Skeletal muscle cell (primary cell): Measurements from ENCODE around the gene SNIP1.
"Not testable (repeated sequence)": the region's sequence is repeated elsewhere in the genome, so short reads cannot be mapped to it uniquely, and the experiment has no call there.

ENCODE experiments used
- DNase-seq: peaks from one replicate; pipeline ENCODE4 v3.0.0-alpha.2; 2010; ENCODE audit warnings: low read depth
- H3K4me3 ChIP-seq: 2 replicates; pipeline ENCODE4 v1.5.1; 2011; ENCODE audit warnings: low read depth, mild to moderate bottlenecking, control low read depth, low read length, moderate library complexity

SNIP1 gene

DNA sequence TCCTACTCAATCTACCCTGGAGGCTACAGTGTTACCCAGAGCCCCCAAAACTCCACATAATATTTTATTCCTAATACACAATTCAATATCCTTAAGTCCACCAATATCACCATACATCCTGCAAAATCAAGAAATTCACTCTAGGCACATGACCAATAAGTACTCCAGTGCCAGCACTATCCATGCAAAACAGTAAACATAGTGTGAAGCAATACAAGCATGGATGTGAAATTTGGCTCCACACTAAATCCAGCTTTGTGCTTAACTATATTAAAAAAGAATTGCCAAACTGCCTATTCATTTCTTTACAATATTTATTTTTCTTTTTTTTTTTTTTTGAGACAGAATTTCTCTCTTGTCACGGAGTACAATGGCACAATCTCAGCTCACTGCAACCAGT, 36.5 kb downstream of the SNIP1 start:
- DNase-seq = no peak
- no peak overlapping the region for H3K4me3 ChIP-seq

DNA sequence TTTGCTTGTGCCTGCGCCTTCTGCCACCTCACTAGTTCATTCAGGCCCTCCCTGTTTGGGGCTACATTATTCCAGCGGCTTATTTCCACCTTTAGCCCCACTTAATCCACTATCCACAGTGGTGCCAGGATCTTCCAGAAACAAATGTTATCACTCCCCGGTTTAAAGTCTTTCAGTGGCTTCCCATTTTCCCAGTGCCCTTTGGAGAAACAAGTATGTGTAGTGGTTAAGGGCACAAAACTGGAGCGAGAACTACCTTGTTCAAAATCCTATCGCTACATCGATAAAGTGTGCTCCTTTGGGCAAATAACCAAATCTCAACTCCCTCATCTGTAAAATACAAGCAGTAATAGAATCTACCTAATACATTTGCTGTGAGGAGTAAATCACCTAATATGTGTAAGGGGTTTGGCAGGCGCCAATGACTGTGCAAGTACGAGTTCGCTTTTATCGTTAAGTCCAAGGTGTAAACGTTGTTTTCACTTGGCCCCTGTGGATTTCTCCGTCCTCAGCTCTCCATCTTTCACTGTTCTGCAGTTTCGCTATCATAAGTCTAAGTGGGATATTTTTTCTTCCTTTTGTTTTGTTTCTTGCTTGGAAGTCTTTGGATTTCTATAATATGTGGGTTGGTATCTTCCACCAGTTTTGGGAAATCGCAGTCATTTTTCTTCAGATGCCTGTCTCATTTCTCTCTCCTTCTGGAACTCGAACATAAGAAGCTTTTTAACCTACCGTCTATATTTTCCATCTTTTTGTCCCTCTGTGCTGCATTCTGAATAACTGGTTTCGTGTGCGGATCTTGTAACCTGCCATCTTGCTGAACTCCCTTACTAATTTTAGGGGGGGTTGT, 38.7 kb downstream of the SNIP1 start:
- no peak for DNase-seq
- H3K4me3 ChIP-seq = peak overlapping the region; percentile 76

DNA sequence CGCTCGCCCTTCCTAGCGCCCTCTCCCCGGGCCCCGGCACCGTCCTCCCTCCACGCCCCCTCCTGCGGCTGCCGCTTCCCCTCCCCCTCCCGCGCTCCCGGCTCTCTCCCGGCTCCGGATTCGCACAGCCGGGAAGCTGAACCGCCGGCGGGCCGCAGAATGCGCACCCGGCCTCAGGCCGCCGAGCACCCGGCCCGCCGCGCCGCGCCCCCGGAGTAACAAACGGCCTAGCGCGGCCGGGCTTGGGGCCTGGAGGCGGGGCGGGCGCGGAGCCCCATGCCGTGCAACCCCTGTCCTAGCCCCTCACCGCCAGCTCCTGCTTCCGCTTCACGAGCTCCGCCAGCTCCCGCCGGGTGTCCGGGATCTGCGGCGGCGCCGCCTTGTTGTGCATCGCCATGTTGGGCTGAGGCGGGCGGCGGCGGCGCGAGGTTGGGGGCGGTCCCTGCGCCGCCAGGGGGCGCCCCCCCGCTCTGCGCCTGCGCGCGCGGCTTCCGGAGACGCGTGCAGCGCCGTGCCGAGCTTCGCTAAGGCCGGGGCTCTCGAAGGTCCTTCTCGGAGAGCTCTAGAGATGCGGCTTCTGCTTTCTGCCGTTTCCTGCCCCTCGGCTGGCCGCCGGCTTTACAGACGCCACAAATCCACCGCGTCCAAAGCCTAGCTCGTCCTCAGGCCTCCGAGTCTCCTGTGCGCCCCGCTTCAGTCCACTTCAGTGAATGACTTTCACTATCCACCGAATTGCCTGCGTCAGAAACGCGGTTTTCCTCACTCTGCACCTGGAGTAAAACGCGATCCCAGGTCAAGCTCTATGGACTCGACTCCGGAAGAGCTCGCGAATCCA, 39.5 kb downstream of the SNIP1 start, which contains the start of gene MEAF6:
MEAF6 (minus strand) TSS at position 417 of the 835 bp plus-strand sequence; CDS start at position 397, 20 bp downstream.
- peak; percentile 36 for DNase-seq
- peak within 1 kb of the TSS; percentile 76 for H3K4me3 ChIP-seq

DNA sequence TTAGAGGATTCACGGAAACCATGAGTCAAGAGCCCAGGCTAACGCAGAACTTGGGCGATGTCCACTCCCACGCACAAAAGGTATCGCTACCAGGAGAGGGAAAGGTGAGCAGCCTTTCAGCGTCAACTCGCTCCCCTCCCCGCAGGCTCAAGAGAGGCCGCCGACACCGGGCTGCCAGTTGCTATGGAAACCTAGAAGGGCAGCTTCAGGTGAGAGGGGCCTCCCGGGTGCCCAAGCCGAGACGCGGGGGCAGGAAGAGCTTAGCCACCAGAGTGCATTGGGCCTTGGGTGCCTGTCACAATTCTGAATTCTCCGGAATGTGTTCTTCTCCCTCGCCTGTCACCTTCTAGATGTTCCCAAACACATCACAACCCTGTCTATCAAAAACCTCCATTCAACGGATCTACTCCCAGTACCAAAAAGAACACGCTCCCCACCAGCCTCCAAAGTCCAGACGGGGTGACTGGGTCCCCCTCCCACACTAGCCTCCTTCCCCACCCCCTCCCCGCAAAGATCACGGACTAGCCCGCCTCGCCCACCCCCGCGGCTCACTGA, 40.2 kb downstream of the SNIP1 start:
- no peak for DNase-seq
- H3K4me3 ChIP-seq = peak overlapping the region; percentile 76

DNA sequence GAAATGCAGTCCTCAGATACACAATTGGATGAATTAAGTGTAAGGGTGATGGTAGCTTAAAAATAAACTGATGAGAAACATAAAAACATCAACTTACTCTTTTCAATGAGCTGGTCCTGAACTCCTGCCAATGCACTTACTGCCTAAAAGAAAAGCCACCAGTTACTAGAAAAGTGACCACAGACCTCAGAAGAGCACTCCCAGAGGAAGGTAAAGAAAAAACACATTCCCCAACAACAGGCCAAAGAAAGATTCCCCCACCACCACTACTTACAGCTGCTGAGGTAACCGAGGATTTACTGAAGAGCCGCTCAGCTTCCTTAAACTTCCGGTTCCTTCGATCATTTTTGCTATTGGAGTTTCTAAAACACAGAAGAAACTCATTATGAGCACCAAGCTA, 44.9 kb downstream of the SNIP1 start:
- H3K4me3 ChIP-seq = no peak overlapping the region
- DNase-seq = no peak

DNA sequence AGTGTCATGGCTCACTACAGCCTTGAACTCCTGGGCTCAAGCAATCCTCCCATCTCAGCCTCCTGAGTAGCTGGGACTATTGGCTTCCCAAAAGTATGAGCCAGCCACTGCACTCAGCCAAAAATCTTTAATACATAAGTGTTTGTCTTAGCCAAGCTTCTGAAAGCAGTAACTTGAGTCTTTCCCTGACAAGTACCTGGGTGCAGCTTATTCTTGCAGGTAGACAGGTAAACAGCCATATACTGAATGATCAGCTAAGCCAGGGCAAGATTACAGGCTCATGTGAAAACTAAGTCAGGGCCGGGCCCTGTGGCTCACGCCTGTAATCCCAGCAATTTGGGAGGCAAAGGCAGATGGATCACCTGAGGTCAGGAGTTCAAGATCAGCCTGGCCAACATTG, 47.4 kb downstream of the SNIP1 start:
- no peak overlapping the region for H3K4me3 ChIP-seq
- DNase-seq = no peak

DNA sequence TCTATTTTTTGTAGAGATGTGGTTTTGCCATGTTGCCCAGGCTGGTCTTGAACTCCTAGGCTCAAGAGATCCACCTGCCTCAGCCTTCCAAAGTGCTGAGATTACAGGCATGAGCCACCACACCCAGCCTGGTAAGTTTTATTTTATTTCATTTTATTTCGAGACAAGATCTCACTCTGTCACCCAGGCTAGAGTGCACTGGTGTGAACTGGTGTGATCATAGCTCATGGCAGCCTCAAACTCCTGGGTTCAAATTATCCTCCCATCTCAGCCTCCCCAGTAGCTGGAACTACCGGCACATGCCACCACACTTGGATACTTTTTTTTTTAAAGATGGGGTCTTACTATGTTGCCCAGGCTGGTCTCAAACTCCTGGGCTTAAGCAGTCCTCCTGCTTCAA, 51.3 kb downstream of the SNIP1 start:
- not testable (repeated sequence) for DNase-seq, H3K4me3 ChIP-seq

DNA sequence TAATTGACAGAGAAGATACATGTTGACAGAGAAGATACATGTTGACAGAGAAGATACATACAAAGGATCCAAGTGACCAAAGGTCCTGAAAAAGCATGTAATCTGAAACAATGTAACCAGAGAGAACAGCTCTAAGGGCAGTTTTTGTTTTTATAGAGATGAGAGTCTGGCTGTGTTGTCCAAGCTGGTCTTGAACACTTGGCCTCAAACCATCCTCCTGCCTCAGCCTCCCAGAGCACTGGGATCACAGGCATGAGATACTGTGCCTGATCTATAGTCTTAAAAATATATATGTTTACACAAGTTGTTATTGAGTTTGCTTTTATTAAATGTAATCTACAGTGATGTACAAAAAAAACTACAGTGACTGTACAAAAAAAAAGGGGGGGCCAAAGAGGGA, 52.0 kb downstream of the SNIP1 start:
- no peak for DNase-seq
- H3K4me3 ChIP-seq = no peak overlapping the region

DNA sequence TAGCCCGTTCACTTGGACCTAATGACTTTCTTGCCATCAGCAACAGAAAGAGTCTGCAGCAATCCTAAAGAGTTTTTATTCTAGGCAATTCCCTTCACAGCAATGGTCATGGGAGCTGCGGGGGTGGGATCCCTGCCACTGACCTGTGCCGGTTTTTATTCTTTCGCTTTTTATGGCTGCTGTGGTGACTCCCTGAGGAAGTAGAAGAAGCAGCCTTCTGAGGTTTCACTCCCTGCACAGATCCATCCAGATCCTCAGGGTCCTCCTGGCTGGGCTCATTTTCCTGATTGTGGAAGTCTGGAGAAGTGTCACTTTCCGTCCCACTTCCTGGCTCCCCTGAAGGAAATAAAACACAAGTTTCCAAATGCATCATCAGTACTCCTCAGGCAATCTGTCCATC, 52.4 kb downstream of the SNIP1 start:
- DNase-seq = no peak

DNA sequence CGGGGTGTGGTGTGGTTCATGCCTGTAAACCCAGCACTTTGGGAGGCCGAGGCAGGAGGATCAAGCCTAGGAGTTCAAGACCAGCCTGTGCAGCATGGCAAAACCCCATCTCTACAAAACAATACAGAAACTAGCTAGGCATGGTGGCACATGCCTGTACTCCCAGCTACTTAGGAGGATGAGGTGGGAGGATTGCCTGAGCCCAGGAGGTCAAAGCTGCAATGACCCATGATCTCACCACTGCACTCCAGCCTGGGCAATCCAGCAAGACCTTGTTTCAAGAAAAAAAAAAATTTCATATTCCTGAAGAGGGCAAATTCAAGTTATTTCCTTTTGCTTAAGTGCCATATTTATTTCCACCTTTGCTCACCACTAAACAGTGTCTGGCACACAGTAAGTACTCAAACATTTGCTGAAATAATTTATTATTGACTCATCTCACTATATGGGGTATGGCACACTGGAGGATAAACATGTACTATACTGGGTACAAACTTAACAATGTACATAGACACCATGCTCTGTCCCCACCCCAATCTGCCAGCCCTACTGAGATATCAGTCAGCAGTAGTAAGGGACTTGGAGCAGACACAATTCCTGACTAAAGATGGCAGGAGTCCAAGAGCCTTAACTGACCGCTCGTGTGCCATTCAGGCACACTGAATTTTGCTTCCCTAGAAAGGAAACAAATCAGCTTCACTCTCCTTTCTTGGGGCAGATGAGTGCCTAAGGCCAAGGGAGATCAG, 55.0 kb downstream of the SNIP1 start:
- DNase-seq = no peak

More for the DNA sequence above, 52.4 kb downstream of the SNIP1 start:
- no peak overlapping the region for H3K4me3 ChIP-seq

DNA sequence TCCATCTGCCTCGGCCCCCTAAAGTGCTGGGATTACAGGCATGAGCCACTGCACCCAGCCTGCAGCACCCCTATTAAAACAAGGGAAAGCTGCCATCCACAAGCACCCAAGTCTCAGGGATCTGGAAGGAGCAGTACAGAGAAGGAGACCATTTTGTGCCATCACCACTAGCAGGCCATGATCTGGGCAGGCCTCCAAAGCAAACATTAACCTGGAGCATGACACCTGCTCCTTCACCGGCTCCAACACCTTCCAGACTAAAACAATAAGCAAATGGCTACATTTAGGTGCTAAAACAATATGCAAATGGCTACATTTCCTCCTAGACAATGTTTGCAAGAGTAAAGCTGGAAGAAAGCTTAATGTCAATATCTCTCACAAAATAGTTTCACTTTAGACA, 56.3 kb downstream of the SNIP1 start:
- no peak for DNase-seq
- H3K4me3 ChIP-seq = no peak overlapping the region

More for the DNA sequence above, 55.0 kb downstream of the SNIP1 start:
- no peak overlapping the region for H3K4me3 ChIP-seq

DNA sequence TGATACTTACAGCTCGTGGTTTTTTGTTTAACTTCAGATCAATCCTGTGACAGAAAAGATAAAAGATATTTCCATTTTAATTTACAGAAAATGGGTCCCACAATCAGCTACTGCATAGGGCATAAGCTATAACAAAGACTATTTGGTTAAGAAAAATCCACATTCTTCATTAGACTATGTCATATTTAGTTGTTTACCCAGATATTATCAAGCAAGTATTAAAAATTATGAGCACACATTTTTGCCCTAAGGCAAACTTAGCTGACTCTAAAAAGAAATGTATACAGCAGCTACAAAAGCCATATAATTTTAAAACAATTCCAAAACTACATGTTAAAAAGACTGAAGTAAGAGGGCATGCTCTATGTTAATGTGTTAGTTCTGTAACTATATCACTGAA, 58.2 kb downstream of the SNIP1 start:
- DNase-seq = no peak
- H3K4me3 ChIP-seq = no peak overlapping the region

DNA sequence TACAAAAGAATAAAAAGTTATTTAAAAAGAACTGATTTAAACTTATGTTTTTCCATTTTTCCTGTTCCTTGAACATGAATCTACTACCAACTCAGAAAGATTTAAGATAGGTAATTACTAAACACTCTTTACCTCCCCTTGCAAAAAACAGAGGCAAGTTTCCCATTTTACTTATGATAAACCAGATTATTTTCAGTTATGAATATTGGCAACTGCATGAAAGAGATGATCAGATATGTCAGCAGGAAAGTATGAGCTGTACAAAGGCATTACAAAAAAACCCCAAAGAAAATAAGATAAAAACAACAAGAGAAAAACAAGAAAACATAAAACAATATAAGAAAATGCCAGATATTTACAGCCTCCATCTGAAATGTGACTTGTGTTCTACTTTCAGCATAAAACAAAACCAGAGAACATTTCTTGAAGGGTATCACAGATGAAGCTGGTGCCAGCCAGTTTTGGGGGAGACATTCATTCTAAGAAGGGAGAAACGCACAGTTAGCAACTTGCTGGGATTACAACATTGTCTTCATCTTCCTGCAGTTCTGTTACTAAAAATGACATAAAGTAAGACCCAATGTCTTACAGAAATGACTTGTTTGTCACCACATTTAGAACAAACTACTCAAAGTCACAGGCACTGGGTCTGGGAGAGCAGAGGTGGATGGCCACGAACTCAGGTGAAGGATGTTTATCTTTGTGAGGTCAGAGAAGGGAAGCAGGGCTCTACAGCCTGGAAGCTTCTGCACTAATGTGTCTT, 60.6 kb downstream of the SNIP1 start:
- no peak for DNase-seq
- no peak overlapping the region for H3K4me3 ChIP-seq

DNA sequence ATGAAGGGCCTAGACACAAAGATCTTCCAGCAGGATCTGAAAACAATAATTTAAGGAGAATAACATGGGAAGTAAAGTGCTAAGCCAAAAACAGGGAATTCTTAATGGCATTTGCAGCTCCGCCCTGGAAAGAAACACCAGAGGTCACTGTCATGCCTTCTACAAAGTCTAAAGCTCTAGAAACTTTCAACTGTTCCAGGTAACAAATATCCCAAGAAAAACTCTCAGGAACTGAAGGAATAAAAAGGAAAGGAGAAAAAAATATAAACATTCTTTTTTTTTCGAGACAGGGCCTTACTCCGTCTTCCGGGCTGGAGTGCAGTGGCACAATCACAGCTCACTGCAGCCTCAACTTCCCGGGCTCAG, 66.5 kb downstream of the SNIP1 start:
- DNase-seq = no peak
- H3K4me3 ChIP-seq = no peak overlapping the region

DNA sequence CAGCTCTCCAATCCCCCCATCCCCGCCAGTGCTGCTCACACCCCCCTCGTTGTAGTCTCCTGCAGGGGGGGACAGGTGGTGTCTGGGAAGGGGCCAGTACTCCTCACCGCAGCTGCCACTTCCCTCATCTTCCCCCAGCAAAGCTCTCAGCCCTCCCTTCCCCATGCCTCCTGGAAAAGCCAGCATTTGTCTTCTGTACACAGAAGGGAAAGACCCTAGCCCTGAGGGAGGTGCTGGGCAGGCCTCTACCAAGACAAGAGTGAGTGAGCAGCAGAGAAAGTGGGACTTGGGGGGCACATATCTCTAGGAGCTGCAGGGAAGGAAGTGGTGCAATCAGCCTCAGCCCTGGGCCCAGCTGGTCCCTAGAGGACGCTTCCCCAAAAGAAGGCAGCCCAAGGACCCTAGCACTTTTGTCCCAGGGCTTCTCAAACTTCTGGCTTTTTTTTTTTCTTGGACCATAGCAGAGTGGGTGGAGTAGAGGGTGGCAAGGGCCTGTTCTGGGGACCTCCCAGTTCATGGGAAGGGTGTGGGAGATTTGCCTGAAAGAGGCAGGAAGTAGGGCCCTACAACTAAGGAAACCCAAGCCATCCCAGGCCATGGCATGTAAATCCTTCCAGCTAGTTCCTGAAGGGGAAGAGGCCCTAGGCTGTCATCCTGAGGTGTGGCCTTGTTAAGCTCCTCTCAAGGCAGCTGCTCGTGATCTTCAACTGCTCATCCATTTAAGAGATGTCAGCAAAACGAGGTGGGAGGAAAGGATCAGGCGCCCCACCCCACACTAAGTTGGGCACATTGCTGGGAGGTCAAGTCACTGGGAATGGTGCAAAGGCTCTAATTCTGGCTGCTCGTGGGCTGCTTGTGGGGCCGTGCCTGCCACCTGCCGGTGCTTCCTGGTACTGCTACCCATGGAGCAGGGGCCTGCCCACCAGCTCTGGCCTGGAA, 67.1 kb downstream of the SNIP1 start:
- H3K4me3 ChIP-seq = no peak overlapping the region
- DNase-seq = no peak

DNA sequence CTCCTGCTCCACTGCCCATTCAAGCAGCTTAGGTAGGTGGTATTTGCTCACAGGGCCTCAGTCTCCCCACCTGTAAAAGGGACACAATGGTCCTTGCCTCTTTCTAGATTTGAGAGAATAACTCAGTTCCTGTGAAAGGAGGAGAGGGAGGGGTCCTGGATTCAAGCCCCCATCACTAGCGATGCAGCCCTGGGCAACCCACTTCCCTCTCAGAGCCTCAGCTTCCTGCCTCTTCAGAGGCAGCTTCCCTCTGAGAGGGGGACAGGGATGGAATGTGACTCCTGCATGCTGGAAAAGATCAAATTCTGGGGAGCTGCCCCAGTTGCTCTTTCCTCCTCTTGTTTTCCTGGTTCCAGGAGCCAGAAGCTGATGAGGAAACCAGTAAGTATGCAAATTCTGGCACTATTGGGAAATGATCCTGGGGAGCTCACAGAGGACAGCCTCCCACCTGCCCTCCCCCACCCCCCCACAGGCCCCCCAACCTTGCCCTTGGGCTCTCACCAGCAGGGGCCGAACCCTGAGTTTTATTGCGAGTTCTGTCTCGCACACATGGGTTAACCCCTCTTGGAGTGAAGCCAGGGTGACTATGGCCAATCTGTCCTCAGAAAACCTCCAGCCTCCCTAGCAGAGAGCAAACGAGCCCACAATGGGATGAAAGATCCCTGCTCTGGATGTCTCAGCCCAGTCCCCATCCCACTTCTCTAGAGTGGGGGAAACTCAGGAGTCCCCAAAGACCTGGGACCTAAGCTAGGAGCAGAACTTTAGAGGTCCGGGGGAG, 68.0 kb downstream of the SNIP1 start:
- DNase-seq = no peak
- H3K4me3 ChIP-seq = no peak overlapping the region
